ENCODE data around the gene KCNJ10.
A peak's percentile ranks its signal among the peaks of the same experiment; 100 is the strongest.

KCNJ10 gene

DNA sequence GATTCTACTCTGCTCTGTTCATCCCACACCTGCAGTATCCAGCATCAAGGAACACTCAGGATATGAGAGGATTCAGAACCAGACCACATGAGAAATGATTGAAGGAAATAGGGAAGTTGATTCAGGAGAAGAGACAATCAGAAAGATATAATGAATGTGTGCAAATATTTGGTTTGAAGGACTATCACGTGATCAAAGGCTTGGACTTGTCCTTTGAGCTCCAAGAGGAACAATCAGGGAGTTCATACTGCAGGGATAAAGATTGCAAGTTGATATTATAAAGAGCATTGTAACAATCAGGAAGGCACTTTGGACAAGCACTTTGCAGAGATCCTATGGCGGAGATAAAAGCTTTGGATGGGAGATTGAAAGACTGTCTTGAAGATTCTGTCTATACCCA, 24.3 kb downstream of the KCNJ10 start:
- Histone ChIP-seq H3K27me3 (ENCODE audit: insufficient read depth, low read depth, severe bottlenecking) (peaks cover 55% of the 10 kb centered on the region), H3K9me3 (ENCODE audit: severe bottlenecking) (no peaks in the 10 kb centered on the region), H3K4me3 (ENCODE audit: low read depth, low read length) (no peak overlapping the region), H3K36me3 (no peaks in the 10 kb centered on the region), H3K27ac (no peak overlapping the region)
- no peak for DNase-seq
- TF ChIP-seq, protein P1, sequence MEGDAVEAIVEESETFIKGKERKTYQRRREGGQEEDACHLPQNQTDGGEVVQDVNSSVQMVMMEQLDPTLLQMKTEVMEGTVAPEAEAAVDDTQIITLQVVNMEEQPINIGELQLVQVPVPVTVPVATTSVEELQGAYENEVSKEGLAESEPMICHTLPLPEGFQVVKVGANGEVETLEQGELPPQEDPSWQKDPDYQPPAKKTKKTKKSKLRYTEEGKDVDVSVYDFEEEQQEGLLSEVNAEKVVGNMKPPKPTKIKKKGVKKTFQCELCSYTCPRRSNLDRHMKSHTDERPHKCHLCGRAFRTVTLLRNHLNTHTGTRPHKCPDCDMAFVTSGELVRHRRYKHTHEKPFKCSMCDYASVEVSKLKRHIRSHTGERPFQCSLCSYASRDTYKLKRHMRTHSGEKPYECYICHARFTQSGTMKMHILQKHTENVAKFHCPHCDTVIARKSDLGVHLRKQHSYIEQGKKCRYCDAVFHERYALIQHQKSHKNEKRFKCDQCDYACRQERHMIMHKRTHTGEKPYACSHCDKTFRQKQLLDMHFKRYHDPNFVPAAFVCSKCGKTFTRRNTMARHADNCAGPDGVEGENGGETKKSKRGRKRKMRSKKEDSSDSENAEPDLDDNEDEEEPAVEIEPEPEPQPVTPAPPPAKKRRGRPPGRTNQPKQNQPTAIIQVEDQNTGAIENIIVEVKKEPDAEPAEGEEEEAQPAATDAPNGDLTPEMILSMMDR (IDR thresholded peaks at IDR 0.05; ENCODE audit: low read depth, low read length): no peak

DNA sequence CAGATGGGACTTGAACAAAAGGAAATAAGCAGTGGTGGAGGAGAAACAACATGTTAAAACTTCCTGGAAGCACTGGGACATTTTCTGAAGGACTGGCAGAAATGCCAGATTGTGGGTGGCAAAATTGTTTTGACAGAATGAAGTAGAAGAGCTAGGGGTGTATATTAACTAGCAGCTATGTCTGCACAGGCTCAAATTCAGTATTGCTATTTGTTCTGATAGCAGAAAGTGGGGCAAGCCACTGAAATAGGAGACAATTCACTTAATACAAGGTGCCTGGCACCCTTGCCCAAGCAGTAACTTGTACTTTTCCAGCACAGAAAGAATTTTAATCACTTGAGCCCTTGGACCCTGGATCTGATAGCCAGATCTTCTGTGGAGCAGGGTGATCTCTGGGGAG, 26.4 kb downstream of the KCNJ10 start:
- H3K36me3 ChIP-seq: no peaks in the 10 kb centered on the region
- H3K27ac ChIP-seq: no peak overlapping the region
- no peak for DNase-seq
- H3K9me3 ChIP-seq (ENCODE audit: severe bottlenecking): no peaks in the 10 kb centered on the region
- no peak overlapping the region for H3K4me3 ChIP-seq (ENCODE audit: low read depth, low read length)
- TF ChIP-seq, protein P1 (IDR thresholded peaks at IDR 0.05; ENCODE audit: low read depth, low read length): no peak
- H3K27me3 ChIP-seq (ENCODE audit: insufficient read depth, low read depth, severe bottlenecking): peaks cover 57% of the 10 kb centered on the region

- DNase-seq: no peak
- Histone ChIP-seq H3K9me3 (ENCODE audit: severe bottlenecking) (no peaks in the 10 kb centered on the region), H3K4me3 (ENCODE audit: low read depth, low read length) (no peak overlapping the region), H3K27me3 (ENCODE audit: insufficient read depth, low read depth, severe bottlenecking) (peaks cover 45% of the 10 kb centered on the region), H3K36me3 (no peaks in the 10 kb centered on the region), H3K27ac (no peak overlapping the region)
- TF ChIP-seq, protein P1 (IDR thresholded peaks at IDR 0.05; ENCODE audit: low read depth, low read length): no peak
Measured at GRCh38 chr1:160040476-160040875, 29.5 kb downstream of the KCNJ10 start.

DNA sequence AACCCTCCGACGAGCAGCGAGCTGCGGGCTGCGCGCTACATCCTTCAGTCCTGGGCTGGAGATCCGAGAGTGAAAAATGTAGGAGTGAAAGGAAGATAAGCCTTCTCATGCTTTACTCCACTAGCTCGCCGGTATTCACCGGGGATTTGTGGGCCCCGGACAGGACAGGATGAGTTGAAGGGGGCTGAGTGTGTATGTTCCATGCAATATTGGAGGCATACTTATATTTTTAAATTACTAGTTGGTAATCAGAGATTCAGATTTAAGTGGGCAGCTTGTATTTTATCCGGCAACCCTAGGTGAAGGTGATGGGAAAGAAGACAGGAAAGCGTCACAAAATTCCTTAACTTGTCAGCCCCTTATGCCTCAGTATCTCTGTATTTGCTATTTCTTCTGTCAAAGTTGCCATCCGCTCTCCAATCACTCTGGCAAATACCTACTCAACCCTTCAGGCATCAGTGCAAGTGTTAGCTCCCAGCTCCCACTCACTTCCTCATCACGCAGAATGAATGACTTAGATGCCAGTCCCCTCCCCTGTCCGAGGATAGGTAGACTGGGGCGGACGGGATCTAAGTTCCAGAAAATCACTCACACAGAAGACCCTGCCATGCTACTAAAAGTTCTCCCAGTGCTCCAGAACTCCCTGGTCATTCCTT, 37.7 kb downstream of the KCNJ10 start:
- Histone ChIP-seq H3K27me3 (ENCODE audit: insufficient read depth, low read depth, severe bottlenecking) (peaks cover 1% of the 10 kb centered on the region), H3K9me3 (ENCODE audit: severe bottlenecking) (no peaks in the 10 kb centered on the region), H3K4me3 (ENCODE audit: low read depth, low read length) (peak overlapping the region; percentile 84), H3K36me3 (no peaks in the 10 kb centered on the region), H3K27ac (peak overlapping the region; percentile 43)
- TF ChIP-seq, protein P1 (IDR thresholded peaks at IDR 0.05; ENCODE audit: low read depth, low read length): no peak
- DNase-seq: no peak

DNA sequence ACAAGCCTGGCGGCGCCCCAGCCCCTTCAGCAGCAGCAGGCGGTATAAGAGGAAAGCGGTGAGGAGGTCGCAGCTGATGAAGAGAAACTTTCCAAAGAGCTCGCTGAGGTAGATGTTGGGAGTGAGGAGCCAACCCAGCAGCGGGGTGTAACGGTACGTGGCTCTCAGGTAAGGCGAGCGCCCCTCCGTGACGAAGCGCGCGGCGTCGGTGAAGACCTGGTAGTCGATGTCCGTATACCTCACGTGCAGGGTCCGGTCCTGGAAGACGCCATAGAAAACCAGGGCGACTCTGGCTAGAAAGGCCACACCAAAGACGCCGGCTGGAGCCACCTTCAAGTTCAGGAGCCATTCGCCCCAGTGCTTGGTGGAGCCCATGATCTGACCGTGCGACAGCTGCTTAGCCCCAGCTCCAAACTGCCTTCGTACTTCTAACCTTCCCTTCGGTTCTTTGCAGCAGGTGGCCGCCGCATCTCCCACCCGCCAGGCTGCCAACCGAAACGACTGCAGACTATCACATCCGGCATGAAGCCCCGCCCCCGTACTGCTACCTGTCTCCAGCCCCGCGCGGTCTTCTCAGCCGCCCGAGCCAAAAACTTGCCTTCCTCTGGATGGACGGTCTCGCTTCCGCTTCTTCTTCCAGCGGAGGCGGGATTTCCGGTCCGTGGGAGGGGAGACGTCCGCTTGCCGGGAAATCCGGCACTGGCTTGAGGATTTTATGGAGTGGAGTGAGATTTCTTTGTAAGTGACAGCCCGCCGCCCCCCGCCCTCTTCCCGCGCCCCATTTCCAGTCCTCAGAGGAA, 38.4 kb downstream of the KCNJ10 start, which contains the start of gene PIGM:
Gene PIGM, minus strand, starts transcription at position 626 of the 800 bp plus-strand sequence. Its CDS starts 251 bp downstream, at position 375.
- Histone ChIP-seq H3K27ac (peak within 1 kb of the TSS; percentile 53), H3K27me3 (ENCODE audit: insufficient read depth, low read depth, severe bottlenecking) (no peaks in the 10 kb centered on the region), H3K4me3 (ENCODE audit: low read depth, low read length) (peak within 1 kb of the TSS; percentile 84), H3K9me3 (ENCODE audit: severe bottlenecking) (no peaks in the 10 kb centered on the region), H3K36me3 (no peaks in the 10 kb centered on the region)
- peak; percentile 100 for DNase-seq
- TF ChIP-seq, protein P1 (IDR thresholded peaks at IDR 0.05; ENCODE audit: low read depth, low read length): peak; percentile 16; the same call in 1 of the 2 replicates

All from WERI-Rb-1 (cell line).